NCI-H1092 treated with DMSO at 0.1 percent for 48 hours (cell line): ENCODE measurements around the gene B3GALNT1.

Source experiments
- DNase-seq: peaks from one replicate; lab custom pipeline; 2025; lab: John Stamatoyannopoulos, UW

The B3GALNT1 gene

DNA sequence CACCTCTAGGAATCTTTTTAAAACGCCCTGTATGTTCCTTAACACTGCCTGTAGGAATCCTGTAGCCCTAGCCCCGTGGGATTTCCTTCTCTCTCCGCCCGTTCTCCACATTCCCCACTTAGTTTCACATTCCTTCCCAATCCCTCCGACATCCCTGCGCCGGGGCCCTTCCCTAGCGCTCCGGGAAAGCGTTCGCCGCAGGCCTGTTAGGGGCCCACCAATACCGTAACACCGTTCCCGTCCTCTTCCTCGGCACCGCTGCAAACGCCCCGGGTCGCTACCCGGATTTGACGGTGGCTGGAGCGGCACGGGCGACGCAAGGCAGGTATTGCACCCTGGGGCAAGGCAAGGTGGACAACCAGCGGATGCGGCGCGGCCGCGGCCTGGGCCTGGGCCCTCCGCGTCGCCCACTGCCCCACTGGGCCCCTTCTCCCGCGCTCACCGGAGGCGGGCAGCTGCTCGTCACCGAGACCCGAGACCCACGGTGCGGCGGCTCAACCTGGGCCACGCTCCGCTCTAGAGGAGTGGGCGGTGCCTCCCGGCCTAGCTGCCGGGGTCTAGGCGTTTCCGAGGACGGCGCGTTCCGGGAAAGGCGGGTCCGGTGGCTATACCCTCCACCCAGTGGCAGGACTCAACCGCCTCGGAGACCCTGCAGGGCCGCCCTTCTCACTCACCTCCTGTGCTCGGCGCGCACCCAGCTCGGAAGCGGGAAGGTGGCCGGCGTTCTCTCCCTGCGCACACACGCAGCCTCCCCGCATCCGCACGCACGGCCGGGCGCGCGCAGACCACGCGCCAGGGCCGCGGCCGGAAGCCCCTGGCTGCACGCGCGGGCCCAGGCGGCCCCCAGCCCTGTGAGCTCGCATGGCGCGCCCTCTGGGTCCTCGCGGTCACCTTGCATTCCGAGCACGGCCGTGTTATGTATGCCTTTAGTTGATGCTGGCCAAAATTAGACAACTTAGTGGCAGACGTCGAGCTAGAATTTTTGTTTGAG, at the start of gene B3GALNT1:
Gene B3GALNT1 (minus strand): TSS at position 789 of the 991 bp plus-strand sequence. CDS start 18,595 bp downstream, outside the sequence.
- peak; percentile 61 for DNase-seq

DNA sequence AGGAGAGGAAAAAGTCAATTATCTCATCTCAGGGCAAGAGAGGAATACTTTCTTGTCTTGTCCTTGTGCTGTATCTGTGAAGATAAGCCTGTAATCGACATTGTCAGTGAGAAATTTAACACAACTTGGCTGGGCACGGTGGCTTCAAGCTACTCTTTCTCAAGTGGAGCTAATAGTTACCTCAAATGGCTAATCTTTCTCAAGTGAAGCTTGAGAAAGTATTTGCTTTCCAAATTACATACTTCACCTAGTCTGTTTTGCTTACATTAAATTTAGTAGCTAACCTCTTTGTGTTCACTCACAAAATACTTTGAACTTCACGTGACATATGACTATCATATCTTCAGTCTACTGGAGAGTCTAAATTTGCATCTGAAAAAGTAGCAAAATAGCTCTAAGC, 48.3 kb upstream of the B3GALNT1 start:
- DNase-seq: no peak

- no peak for DNase-seq
These were observed 44.9 kb upstream of the B3GALNT1 start for GRCh38 chr3:161150001-161150525.

- no peak for DNase-seq
These were observed 44.4 kb upstream of the B3GALNT1 start for GRCh38 chr3:161149529-161149928.

DNA sequence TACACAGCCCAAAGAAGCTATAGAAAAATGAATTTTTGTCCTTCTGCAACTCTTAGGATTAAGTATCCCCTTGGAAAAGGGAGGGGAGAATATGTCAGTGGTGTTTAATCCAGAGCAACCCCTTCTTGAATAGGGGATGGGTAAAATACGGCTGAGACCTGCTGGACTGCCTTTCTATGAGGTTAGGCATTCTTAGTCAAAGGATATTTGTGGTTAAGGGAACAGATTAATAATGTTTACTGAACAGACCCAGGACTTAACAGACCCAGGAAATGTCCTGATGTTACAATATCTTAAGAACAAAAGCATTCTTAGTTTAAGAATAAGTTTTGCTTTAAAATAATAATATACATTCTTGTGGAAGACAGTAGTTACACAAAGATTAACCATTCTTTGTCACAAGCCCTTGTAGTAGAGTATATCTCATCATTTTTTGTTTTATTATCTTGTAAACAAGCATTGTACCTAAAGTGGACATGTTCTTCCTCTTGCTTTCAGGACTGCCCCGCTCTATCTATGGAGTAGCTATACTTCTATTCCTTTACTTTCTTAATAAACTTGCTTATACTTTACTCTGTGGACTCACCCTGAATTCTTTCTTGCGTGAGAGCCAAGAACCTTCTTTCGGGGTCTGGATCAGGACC, 43.8 kb upstream of the B3GALNT1 start:
- DNase-seq: no peak

DNA sequence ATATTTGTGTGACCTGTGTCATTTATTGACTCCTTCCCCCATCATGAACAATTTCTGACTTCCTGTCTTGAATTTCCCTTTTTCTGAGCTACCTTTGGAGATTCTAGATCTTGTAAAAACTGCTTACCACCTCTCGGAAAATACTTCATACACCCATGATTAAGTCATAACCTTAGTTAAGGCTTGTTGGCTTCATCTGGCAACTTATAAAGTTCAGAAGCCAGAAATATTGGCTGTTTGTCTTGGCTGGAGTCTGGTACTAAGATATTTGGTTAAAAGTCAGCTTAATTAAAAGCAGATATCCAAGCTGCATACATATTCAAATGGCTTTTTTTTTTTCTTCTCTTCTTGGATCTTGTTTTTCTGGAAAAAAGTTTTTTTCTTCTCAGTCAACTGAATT, 37.3 kb upstream of the B3GALNT1 start:
- DNase-seq: no peak

DNA sequence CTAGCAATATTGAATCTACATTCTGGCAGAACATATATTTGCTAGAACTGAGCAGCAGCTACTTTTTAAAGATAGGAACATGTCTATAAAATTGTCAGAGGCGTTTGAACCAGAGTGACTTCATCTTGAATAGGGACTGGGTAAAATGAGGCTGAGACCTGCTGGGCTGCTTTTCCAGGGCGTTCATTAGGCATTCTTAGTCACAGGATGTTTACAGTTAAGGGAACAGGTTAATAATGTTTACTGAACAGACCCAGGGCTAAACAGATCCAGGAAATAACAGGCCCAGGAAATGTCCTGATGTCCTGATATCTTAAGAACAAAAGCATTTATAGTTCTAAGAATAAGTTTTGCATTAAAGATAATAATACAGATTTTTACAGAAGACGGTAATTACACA, 34.5 kb upstream of the B3GALNT1 start:
- DNase-seq: no peak

DNA sequence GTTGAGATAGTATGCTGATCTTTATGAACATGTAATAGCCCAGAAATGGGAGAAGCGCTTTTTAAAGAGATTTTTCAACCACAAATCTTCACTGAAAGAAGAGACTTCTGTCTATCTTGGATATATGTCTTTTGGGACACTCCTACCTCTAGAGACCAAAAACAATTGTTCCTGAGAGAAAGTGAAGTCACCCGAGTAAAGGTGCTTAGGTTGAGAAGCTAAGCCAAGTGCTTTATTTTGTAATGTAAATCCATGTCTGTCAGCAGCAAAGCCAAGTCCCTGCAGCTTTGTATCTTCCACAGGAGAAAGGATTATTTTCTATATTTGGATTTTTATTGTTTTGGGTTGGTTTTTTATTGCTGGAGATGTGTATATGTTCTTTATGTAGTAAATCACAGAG, 32.1 kb upstream of the B3GALNT1 start:
- no peak for DNase-seq

DNA sequence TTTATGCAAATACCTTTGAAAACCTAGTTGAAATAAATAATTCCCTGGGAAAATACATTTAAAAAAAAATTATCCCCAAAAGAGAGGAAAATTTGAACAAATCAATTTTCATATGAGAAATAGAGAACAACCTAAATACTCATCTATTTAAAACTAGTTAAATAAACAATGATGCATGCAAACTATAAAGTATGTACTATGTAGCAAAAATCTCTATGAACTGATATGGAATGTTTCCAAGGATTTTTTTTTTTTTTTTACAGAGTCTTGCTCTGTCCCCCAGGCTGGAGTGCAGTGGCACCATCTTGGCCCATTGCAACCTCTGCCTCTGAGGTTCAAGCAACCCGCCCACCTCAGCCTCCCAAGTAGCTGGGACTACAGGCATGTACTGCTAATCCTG, 27.2 kb upstream of the B3GALNT1 start:
- DNase-seq: no peak

DNA sequence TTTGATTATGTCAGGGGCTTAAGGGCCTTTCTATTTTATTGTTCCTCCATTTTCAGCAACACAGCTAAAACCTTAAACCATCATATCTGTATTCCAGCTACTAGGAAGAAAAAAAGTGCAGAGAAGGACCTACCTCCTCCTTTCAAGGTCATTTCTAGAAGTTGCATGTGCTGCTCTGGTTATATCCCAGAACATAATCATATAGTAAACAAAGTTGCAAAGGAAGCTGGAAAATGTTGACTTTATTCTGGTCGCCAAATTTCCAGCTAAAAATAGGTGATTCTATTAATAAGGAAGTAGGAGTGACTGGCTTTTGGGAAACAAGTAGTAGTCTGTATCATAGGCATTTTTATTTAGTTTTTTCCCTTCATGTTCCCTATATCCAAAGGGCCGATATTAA, 21.3 kb upstream of the B3GALNT1 start:
- no peak for DNase-seq

- no peak for DNase-seq
These were observed 12.5 kb upstream of the B3GALNT1 start for GRCh38 chr3:161117646-161118045.

DNA sequence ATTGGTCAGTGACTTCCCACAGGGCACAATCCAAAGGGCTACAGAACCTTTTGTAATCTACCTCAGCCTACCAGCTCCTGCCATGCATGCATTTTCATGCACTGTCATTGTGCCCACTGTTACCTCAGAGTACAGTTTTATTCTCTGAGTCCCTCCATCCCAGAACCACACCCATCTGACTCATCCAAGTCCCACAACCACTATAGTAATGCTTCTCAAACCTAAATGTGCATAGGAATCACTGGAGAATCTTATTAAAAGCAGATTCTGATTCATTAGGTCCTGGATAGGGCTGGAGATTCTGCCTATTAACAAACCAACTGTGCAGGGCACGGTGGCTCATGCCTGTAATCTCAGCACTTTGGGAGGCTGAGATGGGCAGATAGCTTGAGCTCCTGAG, 3.7 kb upstream of the B3GALNT1 start:
- no peak for DNase-seq

- DNase-seq: no peak
These were observed 2.2 kb upstream of the B3GALNT1 start for GRCh38 chr3:161107311-161107710.

DNA sequence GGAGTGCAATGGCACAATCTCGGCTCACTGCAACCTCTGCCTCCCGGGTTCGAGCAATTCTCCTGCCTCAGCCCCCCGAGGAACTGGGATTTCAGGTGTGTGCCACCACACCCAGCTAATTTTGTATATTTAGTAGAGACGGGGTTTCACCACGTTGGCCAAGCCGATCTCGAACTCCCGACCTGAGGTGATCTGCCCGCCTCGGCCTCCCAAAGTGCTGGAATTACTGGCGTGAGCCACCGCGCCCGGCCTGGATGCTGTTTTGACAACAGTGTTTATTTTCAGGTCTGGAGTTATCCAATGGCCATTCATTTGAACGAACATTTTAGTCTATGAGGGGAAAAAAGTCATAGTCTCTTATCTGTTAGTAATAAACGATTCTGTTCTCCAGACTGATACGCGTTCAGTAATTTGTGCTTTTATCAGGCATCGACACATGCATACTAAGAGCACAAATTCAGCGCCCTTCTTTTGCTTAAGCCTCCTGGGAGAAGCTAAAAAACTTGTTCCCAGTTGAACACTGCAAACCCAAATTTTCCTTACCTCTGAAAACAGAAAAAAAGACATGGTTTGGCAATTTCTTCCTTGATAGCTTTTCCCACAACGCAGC, 1.3 kb downstream of the B3GALNT1 start:
- no peak for DNase-seq

DNA sequence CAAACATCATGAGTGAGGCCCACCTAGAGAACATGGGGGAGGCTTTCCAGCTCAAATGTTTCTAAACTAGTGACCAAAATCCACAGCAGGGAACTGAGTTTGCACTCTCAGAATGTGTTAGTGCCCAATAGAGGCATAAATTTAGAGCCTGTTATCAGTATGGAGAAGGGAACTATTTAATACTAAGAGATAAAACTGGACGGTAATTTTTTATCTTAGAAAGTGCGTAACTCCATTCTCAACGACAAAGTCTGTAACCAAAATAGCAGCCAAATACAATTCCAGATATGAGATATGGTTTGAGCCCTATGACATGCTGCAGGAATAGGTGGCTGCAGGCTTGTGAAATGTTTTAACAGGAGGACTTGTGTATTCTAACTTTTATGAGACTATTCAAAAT, 3.5 kb downstream of the B3GALNT1 start:
- no peak for DNase-seq

DNA sequence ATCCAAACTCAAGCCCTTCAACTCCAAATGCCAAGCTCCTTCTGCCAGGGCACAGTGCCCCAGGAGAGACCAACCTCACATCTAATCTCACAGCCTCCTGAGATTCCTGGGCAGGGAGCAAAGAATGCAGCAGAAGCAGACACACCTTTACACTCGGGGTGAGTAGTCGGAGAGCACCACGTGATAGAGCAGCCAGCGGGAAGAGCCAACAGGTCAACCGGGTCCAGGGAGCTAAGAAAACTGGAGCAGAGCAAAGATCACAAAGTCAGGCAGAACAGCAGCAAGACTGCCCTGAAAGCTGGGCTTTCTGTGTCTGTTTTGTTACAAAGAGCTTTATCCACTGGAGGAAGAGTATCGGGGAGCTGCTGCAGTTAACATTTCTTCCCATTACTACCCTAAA, 4.2 kb downstream of the B3GALNT1 start:
- no peak for DNase-seq

DNA sequence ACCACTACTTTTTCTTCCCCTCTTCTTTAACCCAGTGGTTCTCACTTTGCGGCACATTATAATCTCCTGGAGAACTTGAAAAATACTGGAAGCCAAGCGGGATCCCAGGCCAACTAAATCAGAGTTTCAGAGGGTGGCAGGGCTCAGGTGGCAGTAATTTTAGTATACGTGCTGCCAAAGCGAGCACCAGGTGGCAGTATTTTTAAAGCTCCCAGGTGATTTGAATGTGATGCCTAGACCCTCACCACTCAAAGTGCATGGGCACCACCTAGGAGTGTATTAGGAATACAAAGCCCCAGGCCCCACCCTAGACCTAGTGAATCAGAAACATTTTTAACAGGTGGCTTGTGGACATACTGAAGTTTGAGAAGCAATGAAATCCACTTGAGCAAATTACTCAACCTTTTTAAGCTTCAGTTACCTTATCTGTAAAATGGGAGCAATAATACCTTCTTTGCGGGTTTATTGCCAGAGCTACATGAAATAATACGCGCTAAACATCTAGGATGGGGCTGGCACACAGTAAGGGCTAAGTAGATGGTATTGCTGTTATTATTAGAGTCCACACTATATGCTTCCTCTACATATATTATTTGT, 8.3 kb downstream of the B3GALNT1 start:
- peak; percentile 30 for DNase-seq

- DNase-seq: no peak
These were observed 11.3 kb downstream of the B3GALNT1 start for GRCh38 chr3:161093895-161094294.

DNA sequence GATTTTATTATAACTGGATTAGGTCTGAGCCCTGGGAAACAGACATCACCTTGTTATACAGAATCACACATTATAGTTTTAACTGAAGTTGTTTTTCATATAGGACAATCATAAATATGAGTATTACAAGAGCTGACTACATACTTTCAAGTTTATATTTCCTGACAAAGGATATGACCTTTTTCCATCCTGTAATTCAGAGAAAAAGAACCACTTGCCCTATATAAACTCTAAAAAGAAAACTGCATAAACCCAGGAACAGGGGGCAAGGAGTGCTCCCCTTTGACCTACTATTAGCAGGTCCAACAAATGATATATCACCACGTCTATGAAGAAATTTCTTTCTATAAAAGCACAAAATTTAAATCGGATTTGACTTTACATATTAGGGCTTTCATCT, 20.9 kb downstream of the B3GALNT1 start:
- no peak for DNase-seq

GRCh38 chr3:161083131-161083530, 22.0 kb downstream of the B3GALNT1 start:
- DNase-seq: no peak

DNA sequence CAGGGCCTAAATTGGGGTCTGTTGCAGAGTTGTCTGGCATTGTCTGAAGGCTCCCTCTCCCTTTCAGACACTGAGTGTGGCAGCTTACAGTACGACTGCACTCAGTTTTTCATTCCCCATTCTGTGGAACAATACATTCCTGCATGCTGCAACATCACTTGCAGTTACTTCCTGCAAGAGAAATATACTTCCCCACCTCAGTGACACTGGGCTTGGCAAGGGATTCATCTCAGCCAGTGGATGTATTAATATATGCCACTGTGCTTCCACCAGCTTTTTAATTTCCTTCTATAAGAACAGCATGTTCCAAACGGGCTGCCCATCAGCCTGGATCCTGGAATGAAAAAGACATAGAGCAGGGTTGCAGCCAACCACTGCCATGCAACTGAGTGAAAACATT, 23.1 kb downstream of the B3GALNT1 start:
- DNase-seq: no peak

DNA sequence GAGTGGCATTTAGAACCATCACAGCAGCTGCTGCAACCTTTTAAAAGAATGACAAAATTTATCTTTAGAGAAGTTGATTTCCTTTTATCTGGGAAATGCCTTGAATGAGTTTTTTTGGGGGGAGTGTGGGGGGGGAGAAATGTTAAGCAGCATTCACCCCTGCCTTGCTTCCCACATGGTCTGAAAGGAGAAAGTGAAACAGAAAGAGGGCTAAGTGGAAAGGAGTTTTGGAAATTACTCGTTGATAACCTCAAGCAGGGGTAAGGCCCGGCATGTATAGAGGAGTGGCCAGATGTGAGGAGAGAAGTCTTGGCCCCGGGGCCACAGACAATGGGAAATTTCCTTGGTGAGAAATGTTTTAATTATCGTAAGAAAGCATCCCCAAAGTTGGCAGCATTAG, 23.5 kb downstream of the B3GALNT1 start:
- DNase-seq: no peak
